Neural progenitor cell (in vitro differentiated cells): ENCODE results near the gene VAV2.

Source experiments
- CTCF ChIP-seq: fragments of 200-600 bp; sonication (generic); IDR thresholded peaks from 2 replicates; pipeline ENCODE4 v1.5.1; 2017; ENCODE audit warnings: antibody characterized with exemption, mild to moderate bottlenecking
- EZH2 ChIP-seq: fragments of 200-600 bp; sonication (generic); IDR thresholded peaks from 2 replicates; pipeline ENCODE4 v1.6.1; 2017; ENCODE audit warnings: antibody characterized with exemption, mild to moderate bottlenecking, moderate library complexity
- EZH2phosphoT487 ChIP-seq: fragments of 200-600 bp; sonication (generic); IDR thresholded peaks from 2 replicates; pipeline ENCODE4 v1.6.1; 2017; ENCODE audit warnings: antibody characterized with exemption

- no peak for TF ChIP-seq CTCF
- TF ChIP-seq EZH2phosphoT487 = no peak
- no peak for TF ChIP-seq EZH2
Observed at GRCh38 chr9:133915534-133916158, 76.5 kb downstream of the VAV2 start.
